Activated T-cell treated with anti-CD3 and anti-CD28 coated beads, Interleukin-2, amount 50 U/mL, for 4 hours (primary cell): ENCODE measurements around the gene MICAL1. TPM values are rescaled to one million over a fixed set of nuclear protein-coding genes. Genes with fewer than 3 reads are reported as not detected.

Experiments used
- ATAC-seq, 2 donors: fragments of 200-7000 bp; cut with Tn5 transposase; one replicate each; pipeline ENCODE4 v1.10.0; 2021
- DNase-seq: peaks from one replicate; pipeline ENCODE4 v3.0.0-alpha.2; 2020
- H3K27me3 Mint-ChIP-seq: one replicate; pipeline ENCODE4 v1.8.0; 2021; ENCODE audit warnings: low read depth, mixed read lengths
- H3K36me3 Mint-ChIP-seq: one replicate; pipeline ENCODE4 v1.8.0; 2022; ENCODE audit warnings: mixed read lengths; ENCODE audit not compliant: insufficient read depth
- H3K4me1 Mint-ChIP-seq: one replicate; pipeline ENCODE4 v1.8.0; 2021; ENCODE audit warnings: low read depth, mixed read lengths
- H3K4me3 Mint-ChIP-seq: one replicate; pipeline ENCODE4 v1.8.0; 2021; ENCODE audit warnings: mild to moderate bottlenecking, moderate library complexity, mixed read lengths
- H3K9me3 Mint-ChIP-seq: one replicate; pipeline ENCODE4 v1.8.0; 2021; ENCODE audit warnings: mixed read lengths
- total RNA-seq, 3 donors: library from RNA; stranded (reverse); gene quantifications; one replicate each; pipeline ENCODE4 v1.2.1, GENCODE V29; 2021

Gene MICAL1
- total RNA-seq, 3 donors from 2014 or later, result 7.6 to 12.5 (median 12.4) TPM

- ATAC-seq (peak; percentile 36 to 51), DNase-seq (peak; percentile 36)
- H3K4me1 Mint-ChIP-seq, result peaks cover 26% of the 10 kb centered on the region
- H3K27me3 Mint-ChIP-seq, result no peaks in the 10 kb centered on the region
- H3K9me3 Mint-ChIP-seq, result no peaks in the 10 kb centered on the region
- peaks cover 5% of the 10 kb centered on the region for H3K36me3 Mint-ChIP-seq
- peak overlapping the region; percentile 93 for H3K4me3 Mint-ChIP-seq
Measured at GRCh38 chr6:109441069-109441816, 14.3 kb downstream of the MICAL1 start.

GRCh38 chr6:109440331-109441068 is 15.1 kb downstream of the MICAL1 start, which contains the start of the genes PPIL6 and SMPD2:
TSS of gene PPIL6 (minus strand) at chr6:109440628. CDS start at chr6:109440590, 38 bp downstream.
TSS of gene SMPD2 (plus strand) at chr6:109440724. CDS start at chr6:109441122, 398 bp downstream.
- no peaks in the 10 kb centered on the region for H3K9me3 Mint-ChIP-seq
- H3K4me3 Mint-ChIP-seq, result peak within 1 kb of the TSS; percentile 93
- ATAC-seq (peak; percentile 90), DNase-seq (peak; percentile 74)
- H3K27me3 Mint-ChIP-seq, result no peaks in the 10 kb centered on the region
- peaks cover 26% of the 10 kb centered on the region for H3K4me1 Mint-ChIP-seq
- H3K36me3 Mint-ChIP-seq, result peaks cover 5% of the 10 kb centered on the region

GRCh38 chr6:109436041-109436440 is 19.5 kb downstream of the MICAL1 start:
- ATAC-seq (no peak), DNase-seq (no peak)
- no peak overlapping the region for H3K4me3 Mint-ChIP-seq
- H3K36me3 Mint-ChIP-seq, result no peaks in the 10 kb centered on the region
- peaks cover 2% of the 10 kb centered on the region for H3K27me3 Mint-ChIP-seq
- no peaks in the 10 kb centered on the region for H3K9me3 Mint-ChIP-seq
- peaks cover 4% of the 10 kb centered on the region for H3K4me1 Mint-ChIP-seq

GRCh38 chr6:109434456-109434855 is 21.1 kb downstream of the MICAL1 start:
- Mint-ChIP-seq H3K9me3 (no peaks in the 10 kb centered on the region), H3K27me3 (peaks cover 2% of the 10 kb centered on the region), H3K36me3 (no peaks in the 10 kb centered on the region), H3K4me3 (no peak overlapping the region), H3K4me1 (peaks cover under 1% of the 10 kb centered on the region)
- DNase-seq, result no peak
- ATAC-seq, result no peak

GRCh38 chr6:109429496-109429895 is 26.1 kb downstream of the MICAL1 start:
- no peaks in the 10 kb centered on the region for H3K9me3 Mint-ChIP-seq
- DNase-seq (no peak), ATAC-seq (no peak)
- H3K4me1 Mint-ChIP-seq, result no peaks in the 10 kb centered on the region
- peaks cover 4% of the 10 kb centered on the region for H3K27me3 Mint-ChIP-seq
- no peaks in the 10 kb centered on the region for H3K36me3 Mint-ChIP-seq
- no peak overlapping the region for H3K4me3 Mint-ChIP-seq

- peaks cover 4% of the 10 kb centered on the region for H3K27me3 Mint-ChIP-seq
- H3K36me3 Mint-ChIP-seq, result no peaks in the 10 kb centered on the region
- H3K9me3 Mint-ChIP-seq, result no peaks in the 10 kb centered on the region
- no peak for ATAC-seq
- no peak overlapping the region for H3K4me3 Mint-ChIP-seq
- DNase-seq, result no peak
- no peaks in the 10 kb centered on the region for H3K4me1 Mint-ChIP-seq
Measured at GRCh38 chr6:109428889-109429477, 26.6 kb downstream of the MICAL1 start.

- Mint-ChIP-seq H3K27me3 (peaks cover 1% of the 10 kb centered on the region), H3K36me3 (no peaks in the 10 kb centered on the region), H3K4me3 (no peak overlapping the region), H3K9me3 (no peaks in the 10 kb centered on the region), H3K4me1 (no peaks in the 10 kb centered on the region)
- no peak for DNase-seq
- ATAC-seq, result no peak
Measured at GRCh38 chr6:109424946-109425345, 30.6 kb downstream of the MICAL1 start.

- DNase-seq, result no peak
- Mint-ChIP-seq H3K4me1 (no peaks in the 10 kb centered on the region), H3K4me3 (no peak overlapping the region), H3K9me3 (no peaks in the 10 kb centered on the region), H3K27me3 (no peaks in the 10 kb centered on the region), H3K36me3 (no peaks in the 10 kb centered on the region)
- no peak for ATAC-seq
Measured at GRCh38 chr6:109421184-109421583, 34.4 kb downstream of the MICAL1 start.

- H3K4me1 Mint-ChIP-seq, result no peaks in the 10 kb centered on the region
- no peak overlapping the region for H3K4me3 Mint-ChIP-seq
- no peaks in the 10 kb centered on the region for H3K27me3 Mint-ChIP-seq
- H3K9me3 Mint-ChIP-seq, result no peaks in the 10 kb centered on the region
- ATAC-seq, result no peak
- no peak for DNase-seq
- no peaks in the 10 kb centered on the region for H3K36me3 Mint-ChIP-seq
Measured at GRCh38 chr6:109420751-109421150, 34.8 kb downstream of the MICAL1 start.

- ATAC-seq (no peak), DNase-seq (no peak)
- no peaks in the 10 kb centered on the region for H3K4me1 Mint-ChIP-seq
- H3K27me3 Mint-ChIP-seq, result no peaks in the 10 kb centered on the region
- H3K4me3 Mint-ChIP-seq, result no peak overlapping the region
- H3K36me3 Mint-ChIP-seq, result no peaks in the 10 kb centered on the region
- H3K9me3 Mint-ChIP-seq, result no peaks in the 10 kb centered on the region
Measured at GRCh38 chr6:109417646-109418045, 37.9 kb downstream of the MICAL1 start.

GRCh38 chr6:109411034-109411433 is 44.5 kb downstream of the MICAL1 start:
- DNase-seq (no peak), ATAC-seq (no peak)
- H3K4me1 Mint-ChIP-seq, result no peaks in the 10 kb centered on the region
- H3K36me3 Mint-ChIP-seq, result no peaks in the 10 kb centered on the region
- H3K9me3 Mint-ChIP-seq, result no peaks in the 10 kb centered on the region
- peaks cover 2% of the 10 kb centered on the region for H3K27me3 Mint-ChIP-seq
- H3K4me3 Mint-ChIP-seq, result no peak overlapping the region

- no peak for ATAC-seq
- Mint-ChIP-seq H3K4me1 (no peaks in the 10 kb centered on the region), H3K36me3 (no peaks in the 10 kb centered on the region)
Measured at GRCh38 chr6:109406196-109406595, 49.4 kb downstream of the MICAL1 start.

GRCh38 chr6:109397020-109397419 is 58.6 kb downstream of the MICAL1 start:
- Mint-ChIP-seq H3K4me1 (no peaks in the 10 kb centered on the region), H3K27me3 (no peaks in the 10 kb centered on the region), H3K36me3 (no peaks in the 10 kb centered on the region), H3K4me3 (no peak overlapping the region), H3K9me3 (no peaks in the 10 kb centered on the region)
- DNase-seq (no peak), ATAC-seq (no peak)

More at GRCh38 chr6:109406196-109406595, 49.4 kb downstream of the MICAL1 start:
- Mint-ChIP-seq H3K9me3 (no peaks in the 10 kb centered on the region), H3K27me3 (peaks cover 2% of the 10 kb centered on the region), H3K4me3 (no peak overlapping the region)
- no peak for DNase-seq

- ATAC-seq, result no peak
- no peak for DNase-seq
- H3K4me3 Mint-ChIP-seq, result no peak overlapping the region
- H3K36me3 Mint-ChIP-seq, result no peaks in the 10 kb centered on the region
- no peaks in the 10 kb centered on the region for H3K27me3 Mint-ChIP-seq
- H3K9me3 Mint-ChIP-seq, result no peaks in the 10 kb centered on the region
- no peaks in the 10 kb centered on the region for H3K4me1 Mint-ChIP-seq
Measured at GRCh38 chr6:109396046-109396718, 59.4 kb downstream of the MICAL1 start.
